ENCODE data around the gene MEOX1.
"Not testable (repeated sequence)": the region's sequence is repeated elsewhere in the genome, so short reads cannot be mapped to it uniquely, and the experiment has no call there.

MEOX1 gene

GRCh38 chr17:43694081-43694870 is 32.6 kb upstream of the MEOX1 start:
- peak; percentile 78 to 87 for DNase-seq (ENCODE audit: low spot score in 2 of 2)
- Histone ChIP-seq H3K4me1 (no peaks in the 10 kb centered on the region), H3K4me3 (no peak overlapping the region), H3K27me3 (ENCODE audit: low read depth) (no peaks in the 10 kb centered on the region), H3K36me3 (replicated peaks) (no peaks in the 10 kb centered on the region), H3K9me3 (no peaks in the 10 kb centered on the region)
- in situ Hi-C loops (cut with MboI; ENCODE audit: low sequenced_read_pairs) = no loop called here

- no peak overlapping the region for H3K4me3 ChIP-seq
- H3K9me3 ChIP-seq = no peaks in the 10 kb centered on the region
- no peaks in the 10 kb centered on the region for H3K4me1 ChIP-seq
- H3K36me3 ChIP-seq (replicated peaks) = no peaks in the 10 kb centered on the region
- DNase-seq (ENCODE audit: low spot score in 2 of 2) = no peak
- H3K27me3 ChIP-seq (ENCODE audit: low read depth) = no peaks in the 10 kb centered on the region
- in situ Hi-C loops (cut with MboI; ENCODE audit: low sequenced_read_pairs) = no loop called here
Measured at GRCh38 chr17:43691317-43691693, 29.6 kb upstream of the MEOX1 start.

DNA sequence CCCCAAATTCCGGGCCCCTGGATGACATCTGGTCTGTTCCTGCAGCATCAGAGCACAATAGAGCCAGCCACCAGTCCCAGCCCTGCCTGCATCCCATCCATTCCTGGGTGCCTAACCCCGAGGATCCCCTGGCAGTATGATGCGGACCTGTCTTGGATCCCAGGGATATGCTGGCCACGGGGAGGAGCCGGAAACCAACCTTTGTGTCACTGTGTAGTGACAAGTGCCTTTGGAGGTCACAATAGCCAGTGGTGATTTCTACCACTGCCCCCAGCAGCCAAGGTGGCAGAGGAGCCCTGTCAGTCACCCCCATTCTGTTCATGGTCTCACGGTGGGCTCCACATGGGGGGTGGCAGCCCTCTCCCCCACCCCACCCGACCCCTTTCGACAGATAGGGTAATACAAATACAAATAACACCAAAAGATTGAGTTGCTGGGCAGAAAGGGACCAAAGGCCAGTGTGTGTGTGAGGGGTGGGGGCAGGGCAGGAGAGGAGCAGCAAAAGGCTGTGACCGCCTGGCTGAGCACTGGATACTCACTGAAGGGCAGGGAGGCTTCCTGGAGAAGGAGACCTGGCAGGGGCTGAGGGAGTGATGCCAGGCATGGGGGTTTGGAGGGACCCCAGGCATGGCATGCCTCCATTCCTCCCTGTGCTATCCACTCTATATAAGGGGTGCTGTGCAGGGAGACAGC is 29.0 kb upstream of the MEOX1 start:
- no peak for DNase-seq (ENCODE audit: low spot score in 2 of 2)
- Histone ChIP-seq H3K9me3 (no peaks in the 10 kb centered on the region), H3K27me3 (ENCODE audit: low read depth) (no peaks in the 10 kb centered on the region), H3K36me3 (replicated peaks) (no peaks in the 10 kb centered on the region), H3K4me3 (no peak overlapping the region), H3K4me1 (no peaks in the 10 kb centered on the region)
- in situ Hi-C loops (cut with MboI; ENCODE audit: low sequenced_read_pairs) = no loop called here

DNA sequence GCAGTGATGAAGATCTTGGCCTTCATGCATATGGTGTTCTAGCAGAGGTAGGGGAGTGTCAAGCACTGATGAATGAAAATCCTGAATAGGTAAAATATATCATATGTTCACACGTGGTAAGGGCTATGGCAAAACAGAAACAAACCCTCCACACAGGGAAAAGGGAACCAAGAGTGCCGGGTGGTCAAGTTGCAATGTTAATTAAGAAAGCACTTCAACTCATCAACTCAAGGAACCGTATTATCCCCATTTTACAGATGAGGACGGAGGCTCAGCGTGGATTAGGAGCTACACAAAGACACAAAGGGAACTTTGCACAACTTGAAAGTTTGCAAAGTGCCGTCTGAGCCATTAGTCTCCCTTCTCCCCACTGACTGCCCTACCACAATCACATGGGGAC is 28.1 kb upstream of the MEOX1 start:
- in situ Hi-C loops (cut with MboI; ENCODE audit: low sequenced_read_pairs) = no loop called here
- Histone ChIP-seq H3K27me3 (ENCODE audit: low read depth) (no peaks in the 10 kb centered on the region), H3K9me3 (no peaks in the 10 kb centered on the region), H3K4me1 (no peaks in the 10 kb centered on the region), H3K4me3 (no peak overlapping the region), H3K36me3 (replicated peaks) (no peaks in the 10 kb centered on the region)
- no peak for DNase-seq (ENCODE audit: low spot score in 2 of 2)

DNA sequence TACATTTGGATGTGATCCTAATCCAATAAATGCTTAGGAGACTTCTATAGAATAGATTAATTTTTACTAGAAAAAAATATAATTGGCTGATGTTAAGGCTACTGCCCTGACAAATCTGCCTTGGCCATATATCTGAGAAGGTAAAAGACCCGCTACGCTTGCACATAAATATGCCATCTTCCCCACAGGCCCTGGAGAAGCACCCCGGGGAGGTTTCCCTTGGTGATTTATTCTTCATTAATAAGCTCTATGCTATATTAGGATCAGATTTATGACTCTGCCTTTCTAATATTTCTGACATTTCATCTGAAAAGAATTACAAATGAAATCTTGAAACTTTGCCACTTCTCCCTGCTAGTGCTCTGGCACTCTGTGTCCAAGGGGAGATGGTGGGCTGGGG is 27.4 kb upstream of the MEOX1 start:
- H3K9me3 ChIP-seq = no peaks in the 10 kb centered on the region
- no peak for DNase-seq (ENCODE audit: low spot score in 2 of 2)
- no peaks in the 10 kb centered on the region for H3K36me3 ChIP-seq (replicated peaks)
- no peaks in the 10 kb centered on the region for H3K4me1 ChIP-seq
- in situ Hi-C loops (cut with MboI; ENCODE audit: low sequenced_read_pairs) = no loop called here
- H3K4me3 ChIP-seq = no peak overlapping the region
- no peaks in the 10 kb centered on the region for H3K27me3 ChIP-seq (ENCODE audit: low read depth)

GRCh38 chr17:43686957-43687356 is 25.2 kb upstream of the MEOX1 start:
- DNase-seq (ENCODE audit: low spot score in 2 of 2); H3K36me3 ChIP-seq (replicated peaks); in situ Hi-C loops (cut with MboI; ENCODE audit: low sequenced_read_pairs); H3K27me3 ChIP-seq (ENCODE audit: low read depth); H3K4me3 ChIP-seq; H3K9me3 ChIP-seq; H3K4me1 ChIP-seq: not testable (repeated sequence)

DNA sequence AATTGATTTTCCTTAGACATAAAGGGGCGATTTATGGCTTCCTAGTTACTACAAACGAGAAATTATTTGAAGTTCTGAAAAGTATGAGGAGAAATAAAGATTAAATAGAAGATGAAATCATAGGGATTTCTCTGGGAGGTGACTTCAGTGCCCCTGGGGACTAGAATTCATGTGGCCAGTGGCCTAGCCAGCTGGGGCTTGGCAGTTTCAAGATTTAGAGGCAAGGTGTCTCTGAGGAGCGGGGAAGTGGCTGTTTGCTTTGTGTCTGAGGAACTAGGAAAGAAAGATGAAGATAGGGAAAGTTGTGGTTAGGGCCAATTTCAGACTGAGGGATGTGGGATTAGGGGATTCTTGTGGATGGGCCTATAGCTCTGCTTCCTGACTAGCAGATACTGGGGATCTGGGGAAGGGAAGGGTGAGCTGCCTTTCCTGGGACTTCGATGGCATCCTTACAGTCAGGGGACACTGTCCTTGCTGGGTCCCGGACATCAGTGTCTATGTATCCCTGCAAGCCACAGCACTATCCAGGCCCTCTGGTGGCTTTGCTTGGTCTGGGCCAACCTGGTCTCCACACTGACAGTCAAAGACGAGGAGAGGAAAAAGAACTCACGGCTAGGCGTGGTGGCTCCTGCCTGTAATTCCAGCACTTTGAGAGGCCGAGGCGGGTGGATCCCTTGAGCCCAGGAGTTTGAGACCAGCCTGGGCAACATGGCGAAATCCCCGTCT is 22.4 kb upstream of the MEOX1 start:
- Histone ChIP-seq H3K4me1 (no peaks in the 10 kb centered on the region), H3K27me3 (ENCODE audit: low read depth) (0 out of 2 replicates have a peak, but pooled peaks cover 2% of the 10 kb centered on the region), H3K9me3 (no peaks in the 10 kb centered on the region), H3K4me3 (no peak overlapping the region), H3K36me3 (replicated peaks) (no peaks in the 10 kb centered on the region)
- in situ Hi-C loops (cut with MboI; ENCODE audit: low sequenced_read_pairs) = no loop called here
- DNase-seq (ENCODE audit: low spot score in 2 of 2) = no peak

- DNase-seq (ENCODE audit: low spot score in 2 of 2) = no peak
- peaks cover 4% of the 10 kb centered on the region; the same call in 1 of the 2 replicates for H3K4me1 ChIP-seq
- H3K27me3 ChIP-seq (ENCODE audit: low read depth) = 0 out of 2 replicates have a peak, but pooled peaks cover 2% of the 10 kb centered on the region
- in situ Hi-C loops (cut with MboI; ENCODE audit: low sequenced_read_pairs) = no loop called here
- no peak overlapping the region for H3K4me3 ChIP-seq
- H3K9me3 ChIP-seq = no peaks in the 10 kb centered on the region
- H3K36me3 ChIP-seq (replicated peaks) = no peaks in the 10 kb centered on the region
Measured at GRCh38 chr17:43680461-43680860, 18.7 kb upstream of the MEOX1 start.

DNA sequence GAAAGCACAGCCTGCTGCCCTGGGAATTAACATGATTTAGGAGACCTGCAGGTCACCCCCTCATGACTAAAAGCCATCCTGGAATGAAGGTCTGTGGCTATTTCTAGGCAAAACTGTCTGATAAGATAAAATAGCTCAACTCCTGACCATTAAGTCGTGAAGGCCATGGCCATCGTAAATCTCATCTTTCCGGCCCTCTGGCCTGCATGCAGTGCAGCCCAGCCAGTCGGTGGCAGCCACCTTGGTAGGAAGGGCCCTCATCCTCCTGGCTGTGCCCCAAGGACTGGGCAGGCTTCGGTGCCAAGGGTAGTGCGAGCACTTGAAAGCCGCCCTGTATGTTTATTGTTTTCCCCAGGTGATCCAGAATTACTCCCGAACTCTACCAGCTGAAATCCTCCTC is 18.2 kb upstream of the MEOX1 start:
- Histone ChIP-seq H3K9me3 (no peaks in the 10 kb centered on the region), H3K4me1 (peaks cover 4% of the 10 kb centered on the region; the same call in 1 of the 2 replicates), H3K4me3 (no peak overlapping the region), H3K27me3 (ENCODE audit: low read depth) (0 out of 2 replicates have a peak, but pooled peaks cover 2% of the 10 kb centered on the region), H3K36me3 (replicated peaks) (no peaks in the 10 kb centered on the region)
- in situ Hi-C loops (cut with MboI; ENCODE audit: low sequenced_read_pairs) = no loop called here
- DNase-seq (ENCODE audit: low spot score in 2 of 2) = no peak

GRCh38 chr17:43679401-43679800 is 17.7 kb upstream of the MEOX1 start:
- no peaks in the 10 kb centered on the region for H3K36me3 ChIP-seq (replicated peaks)
- 0 out of 2 replicates have a peak, but pooled peaks cover 2% of the 10 kb centered on the region for H3K27me3 ChIP-seq (ENCODE audit: low read depth)
- DNase-seq (ENCODE audit: low spot score in 2 of 2) = no peak
- H3K4me3 ChIP-seq = no peak overlapping the region
- no peaks in the 10 kb centered on the region for H3K9me3 ChIP-seq
- in situ Hi-C loops (cut with MboI; ENCODE audit: low sequenced_read_pairs) = no loop called here
- H3K4me1 ChIP-seq = peaks cover 4% of the 10 kb centered on the region; the same call in 1 of the 2 replicates

DNA sequence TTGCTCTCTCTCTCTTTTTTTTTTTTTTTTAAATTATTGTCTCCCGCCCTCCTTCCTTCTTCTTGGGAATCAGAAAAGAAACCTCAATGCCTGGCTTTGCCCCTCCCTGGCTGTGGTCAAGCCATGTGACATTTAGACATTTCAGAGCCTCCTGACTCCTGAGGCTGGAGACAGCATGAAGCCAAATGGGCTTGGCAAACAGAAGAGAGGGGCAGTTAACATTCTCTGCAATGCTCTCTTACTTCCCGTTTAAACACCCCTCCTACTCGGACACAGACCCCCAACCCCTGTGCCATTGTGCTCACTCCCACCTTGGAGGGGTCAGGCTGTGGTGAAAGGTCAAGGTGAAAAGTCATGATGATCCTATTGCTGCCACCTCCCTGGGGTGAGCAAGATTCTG is 14.7 kb upstream of the MEOX1 start:
- Histone ChIP-seq H3K36me3 (replicated peaks) (no peaks in the 10 kb centered on the region), H3K27me3 (ENCODE audit: low read depth) (0 out of 2 replicates have a peak, but pooled peaks cover 2% of the 10 kb centered on the region), H3K9me3 (no peaks in the 10 kb centered on the region), H3K4me3 (no peak overlapping the region), H3K4me1 (peaks cover 7% of the 10 kb centered on the region)
- DNase-seq (ENCODE audit: low spot score in 2 of 2) = no peak
- in situ Hi-C loops (cut with MboI; ENCODE audit: low sequenced_read_pairs) = no loop called here

DNA sequence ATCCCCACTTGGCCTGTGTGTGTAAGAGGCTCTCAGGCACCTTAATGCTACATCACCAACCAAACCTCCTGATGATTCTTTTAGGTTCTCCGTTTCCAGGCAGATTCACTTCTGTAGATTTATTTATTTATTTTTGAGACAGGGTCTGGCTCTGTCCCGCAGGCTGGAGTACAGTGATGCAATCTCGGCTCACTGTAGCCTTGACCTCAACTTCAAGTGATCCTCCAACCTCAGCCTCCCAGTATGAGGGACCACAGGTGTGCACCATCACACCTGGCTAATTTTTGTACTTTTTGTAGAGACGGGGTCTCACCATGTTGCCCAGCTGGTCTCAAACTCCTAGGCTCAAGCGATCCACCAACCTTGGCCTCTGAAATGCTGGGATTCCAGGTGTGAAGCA is 12.7 kb upstream of the MEOX1 start:
- H3K36me3 ChIP-seq (replicated peaks) = no peaks in the 10 kb centered on the region
- no peaks in the 10 kb centered on the region for H3K9me3 ChIP-seq
- no peaks in the 10 kb centered on the region for H3K27me3 ChIP-seq (ENCODE audit: low read depth)
- no peak overlapping the region for H3K4me3 ChIP-seq
- H3K4me1 ChIP-seq = peaks cover 15% of the 10 kb centered on the region
- in situ Hi-C loops (cut with MboI; ENCODE audit: low sequenced_read_pairs) = loop anchor here (5.0 to 25.0 kb wide), 2 partner anchors 88 to 97 kb away; partner anchors contain the start of gene SOST
- DNase-seq (ENCODE audit: low spot score in 2 of 2) = no peak

DNA sequence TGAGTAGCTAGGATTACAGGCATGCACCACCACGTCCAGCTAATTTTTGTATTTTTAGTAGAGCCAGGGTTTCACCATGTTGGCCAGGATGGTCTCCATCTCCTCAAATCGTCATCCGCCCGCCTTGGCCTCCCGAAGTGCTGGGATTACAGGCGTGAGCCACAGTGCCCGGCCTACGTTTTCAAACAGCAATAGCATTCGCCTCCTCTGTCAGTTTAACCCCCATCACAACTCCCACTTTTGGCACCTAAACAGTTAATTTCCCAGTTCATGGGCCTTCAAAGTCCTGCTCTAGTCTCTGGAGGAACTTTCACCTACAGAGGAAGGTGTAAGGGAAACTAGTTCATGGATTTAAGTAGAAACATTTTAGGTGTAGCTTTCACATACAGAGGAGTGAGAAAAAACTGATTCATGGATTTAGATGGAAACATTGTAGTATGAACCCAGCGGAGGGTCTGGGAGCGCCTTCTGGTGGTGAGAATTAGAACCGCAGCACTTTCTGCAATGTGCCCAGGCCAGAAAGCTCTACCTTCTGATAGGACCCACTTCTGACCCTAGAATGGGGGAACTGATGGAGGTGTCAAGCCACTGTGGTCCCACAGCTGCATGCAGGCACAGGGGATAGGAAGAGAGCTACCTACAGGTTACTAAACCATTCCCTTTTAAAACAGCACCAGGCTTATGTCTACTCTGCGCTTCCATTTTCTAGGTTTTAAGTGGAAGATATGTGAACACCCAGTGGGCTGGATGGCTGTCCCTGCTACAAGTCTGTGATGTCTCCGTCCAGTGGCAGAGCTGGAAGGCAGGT is 12.0 kb upstream of the MEOX1 start:
- H3K36me3 ChIP-seq (replicated peaks) = no peaks in the 10 kb centered on the region
- in situ Hi-C loops (cut with MboI; ENCODE audit: low sequenced_read_pairs) = loop anchor here (5.0 to 25.0 kb wide), 2 partner anchors 89 to 96 kb away; partner anchors contain the start of gene SOST
- no peaks in the 10 kb centered on the region for H3K27me3 ChIP-seq (ENCODE audit: low read depth)
- peak; percentile 77 to 84 for DNase-seq (ENCODE audit: low spot score in 2 of 2)
- peaks cover 15% of the 10 kb centered on the region for H3K4me1 ChIP-seq
- no peak overlapping the region for H3K4me3 ChIP-seq
- no peaks in the 10 kb centered on the region for H3K9me3 ChIP-seq
